ENCODE data around the gene TAF15. TPM values are rescaled to one million over a fixed set of nuclear protein-coding genes. Genes with fewer than 3 reads are reported as not detected.

TAF15 gene
- total and polyA plus RNA-seq, 2 of the 13 experiments (the other 11 are each of a cell fraction or from before 2014, with no cell fraction given), result 25.2 to 26.5 TPM

GRCh38 chr17:35764123-35764991, 44.9 kb upstream of the TAF15 start (continued):
- TF ChIP-seq ZBTB14 (CRISPR knock-in tag; IDR thresholded peaks at IDR 0.05) (peak; percentile 36; the same call in 1 of the 2 replicates), YEATS4 (CRISPR knock-in tag; IDR thresholded peaks at IDR 0.05; ENCODE audit: borderline replicate concordance) (peak; percentile 71), MED13 (CRISPR knock-in tag; IDR thresholded peaks at IDR 0.05) (peak; percentile 59; the same call in 1 of the 2 replicates), ZBTB1 (CRISPR knock-in tag; IDR thresholded peaks at IDR 0.05; ENCODE audit: borderline replicate concordance) (no peak), AHDC1 (CRISPR knock-in tag; IDR thresholded peaks at IDR 0.05; ENCODE audit: borderline replicate concordance) (no peak), PREB (CRISPR knock-in tag; IDR thresholded peaks at IDR 0.05) (0 out of 2 replicates have a peak, but pooled peaks have one; percentile 72), PRDM15 (CRISPR knock-in tag; IDR thresholded peaks at IDR 0.05) (peak; percentile 67; the same call in 1 of the 2 replicates), ZFYVE20 (CRISPR knock-in tag; IDR thresholded peaks at IDR 0.05; ENCODE audit: borderline replicate concordance, low read depth) (no peak), SOX13 (IDR thresholded peaks at IDR 0.05) (no peak), SOX13 (CRISPR knock-in tag; conservative IDR thresholded peaks at IDR 0.05 in 1 of 2, IDR thresholded peaks at IDR 0.05 in 1 of 2) (peak in 1 of 2 experiments; percentile 63; a peak in 2 of 4 replicates), BCL6 (CRISPR knock-in tag; IDR thresholded peaks at IDR 0.05) (peak; percentile 38; the same call in 1 of the 2 replicates), RNF219 (CRISPR knock-in tag; IDR thresholded peaks at IDR 0.05) (no peak), SMAD9 (CRISPR knock-in tag; IDR thresholded peaks at IDR 0.05) (no peak)

Measured in HepG2 (cell line).